Bronchus fibroblast of lung (primary cell): ENCODE data around the gene HOXA5. TPM values are rescaled to one million over a fixed set of nuclear protein-coding genes. Genes with fewer than 3 reads are reported as not detected.

Experiments used
- total RNA-seq: library from RNA; depleted of rRNA; stranded (reverse); fragments of >200 nt; gene quantifications from 2 replicates; pipeline ENCODE4 v1.2.3, GENCODE V29; 2015

Gene HOXA5
- total RNA-seq, 1 donor from 2014 or later = 30.6 TPM

Other genes starting within 250 kb of the HOXA5 start
- gene HOXA1, start 47.7 kb downstream of the HOXA5 start, total RNA-seq = 0.45 and 1.0 TPM in 2 replicates
- 1.3 and 1.5 TPM in 2 replicates for gene HOXA2, start 41.0 kb downstream of the HOXA5 start, total RNA-seq
- gene HOXA4, start 12.9 kb downstream of the HOXA5 start, total RNA-seq = 2.2 and 3.1 TPM in 2 replicates
- 3.0 and 3.9 TPM in 2 replicates for gene HOXA6, start 4.1 kb upstream of the HOXA5 start, total RNA-seq
- gene HOXA3, start 8.9 kb upstream of the HOXA5 start, total RNA-seq = 1.3 and 2.9 TPM in 2 replicates
- gene HOXA7, start 13.0 kb upstream of the HOXA5 start, total RNA-seq = 3.9 and 4.2 TPM in 2 replicates
- 1.5 and 4.0 TPM in 2 replicates for gene HOXA9, start 21.9 kb upstream of the HOXA5 start, total RNA-seq
- not detected in 2 replicates for gene HOXA10, start 30.6 kb upstream of the HOXA5 start, total RNA-seq
- not detected in 2 replicates for gene HOXA11, start 41.6 kb upstream of the HOXA5 start, total RNA-seq
- gene HOXA13, start 56.4 kb upstream of the HOXA5 start, total RNA-seq = not detected in 2 replicates
- gene EVX1, start 99.1 kb upstream of the HOXA5 start, total RNA-seq = not detected in 2 replicates